ENCODE data around the gene ACSM6.
"Not testable (repeated sequence)": the region's sequence is repeated elsewhere in the genome, so short reads cannot be mapped to it uniquely, and the experiment has no call there.

The ACSM6 gene

GRCh38 chr10:95217476-95217875 is 23.4 kb downstream of the ACSM6 start:
- DNase-seq: no peak

DNA sequence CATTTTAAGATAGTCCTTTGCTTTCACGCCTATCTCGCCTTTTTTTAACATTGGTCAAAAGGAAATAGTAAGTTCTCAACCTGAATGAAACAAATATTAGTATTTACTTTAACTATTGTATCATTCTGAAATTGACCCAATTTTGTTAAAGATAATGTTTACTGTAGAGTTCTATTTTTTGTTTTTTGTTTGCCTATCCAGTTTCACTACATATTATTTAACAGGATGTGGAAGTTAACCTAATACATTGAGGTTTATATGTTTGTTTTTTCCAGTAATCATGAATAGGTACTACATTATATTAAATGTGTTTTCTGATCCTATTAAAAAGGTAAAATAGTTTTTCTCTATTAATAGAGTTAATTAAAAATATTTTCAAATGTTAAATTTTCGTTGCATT is 26.5 kb downstream of the ACSM6 start:
- DNase-seq: no peak

- DNase-seq: no peak
Observed at GRCh38 chr10:95221124-95221523, 27.1 kb downstream of the ACSM6 start.

DNA sequence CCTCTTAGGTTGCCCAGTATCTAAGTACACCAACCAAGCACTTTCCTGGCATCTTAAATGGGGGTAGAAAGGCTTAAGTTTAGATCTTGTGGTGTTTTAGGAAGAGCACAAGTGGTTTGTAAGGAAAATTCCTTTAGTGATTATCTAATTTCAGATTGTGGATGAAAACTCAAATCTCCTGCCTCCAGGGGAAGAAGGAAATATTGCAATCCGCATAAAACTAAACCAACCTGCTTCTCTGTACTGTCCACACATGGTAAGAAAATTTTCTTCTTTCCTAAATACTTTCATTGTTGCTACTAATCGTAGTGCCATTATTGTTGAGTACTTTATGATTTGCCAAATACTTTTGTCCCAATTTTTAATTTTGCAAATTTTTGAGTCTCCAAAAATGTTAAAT is 31.1 kb downstream of the ACSM6 start:
- no peak for DNase-seq

DNA sequence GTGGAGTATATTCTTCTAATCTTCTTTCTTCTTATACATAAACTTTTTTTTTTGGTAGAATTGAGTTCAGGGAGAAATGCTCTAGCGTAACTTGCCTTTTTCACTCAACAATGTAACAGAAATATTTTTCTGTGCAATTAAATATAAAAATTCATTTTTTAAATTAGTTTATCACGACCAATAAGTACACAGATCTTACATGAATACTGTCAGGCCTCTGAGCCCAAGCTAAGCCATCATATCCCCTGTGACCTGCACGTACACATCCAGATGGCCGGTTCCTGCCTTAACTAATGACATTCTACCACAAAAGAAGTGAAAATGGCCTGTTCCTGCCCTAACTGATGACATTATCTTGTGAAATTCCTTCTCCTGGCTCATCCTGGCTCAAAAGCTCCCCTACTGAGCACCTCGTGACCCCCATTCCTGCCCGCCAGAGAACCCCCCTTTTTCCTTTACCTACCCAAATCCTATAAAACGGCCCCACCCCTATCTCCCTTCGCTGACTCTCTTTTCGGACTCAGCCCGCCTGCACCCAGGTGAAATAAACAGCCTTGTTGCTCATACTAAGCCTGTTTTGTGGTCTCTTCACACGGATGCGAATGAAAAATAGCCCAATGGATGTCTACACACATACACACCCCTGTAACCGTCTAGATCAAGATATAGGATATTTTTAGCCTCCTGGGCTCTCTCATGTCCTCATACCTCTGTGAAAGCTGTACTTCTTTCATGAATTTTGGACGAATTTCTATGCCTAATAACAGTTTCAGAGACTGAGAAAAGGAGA is 35.1 kb downstream of the ACSM6 start:
- DNase-seq: not testable (repeated sequence)

DNA sequence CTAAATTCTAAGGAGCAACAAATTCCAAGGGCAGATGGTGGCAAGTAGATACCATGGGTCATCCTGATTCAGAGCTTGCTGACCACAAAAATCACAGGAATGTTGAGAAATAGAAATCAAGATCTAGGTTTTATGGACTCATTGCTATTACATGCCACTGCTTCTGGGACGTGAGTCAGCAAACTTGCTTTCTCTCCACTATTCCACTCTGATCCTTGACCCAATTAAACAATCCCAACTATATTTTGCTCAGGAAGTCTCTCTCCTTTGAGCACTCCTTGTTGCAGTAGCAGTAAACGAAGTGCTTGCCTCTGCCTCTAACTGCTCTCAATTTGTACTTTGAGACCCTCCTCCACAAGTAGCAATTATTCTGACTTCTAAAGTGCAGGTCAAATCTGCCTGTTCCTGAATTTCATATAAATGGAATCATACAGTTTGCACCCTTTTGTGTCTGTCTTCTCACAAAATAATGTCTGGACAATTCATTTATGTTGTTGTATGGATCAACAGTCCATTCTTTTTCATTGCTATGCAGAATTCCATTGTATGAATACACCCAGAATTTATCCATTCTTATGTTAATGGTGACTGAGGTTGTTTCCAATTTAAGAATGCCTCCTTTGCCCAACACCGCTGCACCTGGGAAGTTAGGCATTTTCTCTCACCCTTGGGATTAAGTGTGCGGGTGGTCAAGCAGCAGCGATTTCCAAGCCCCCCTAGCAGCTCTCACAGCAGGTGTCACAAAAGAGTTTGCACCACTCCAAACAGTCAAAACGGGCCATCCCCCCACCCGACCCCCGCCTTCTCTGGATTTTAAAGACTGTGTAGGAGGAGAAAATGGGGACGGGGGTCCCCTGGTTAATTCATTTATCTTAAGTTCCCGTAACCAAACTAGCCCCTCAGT is 35.9 kb downstream of the ACSM6 start:
- no peak for DNase-seq

- DNase-seq: not testable (repeated sequence)
Observed at GRCh38 chr10:95230677-95231586, 36.9 kb downstream of the ACSM6 start.

GRCh38 chr10:95233377-95234034 is 39.5 kb downstream of the ACSM6 start:
- no peak for DNase-seq

DNA sequence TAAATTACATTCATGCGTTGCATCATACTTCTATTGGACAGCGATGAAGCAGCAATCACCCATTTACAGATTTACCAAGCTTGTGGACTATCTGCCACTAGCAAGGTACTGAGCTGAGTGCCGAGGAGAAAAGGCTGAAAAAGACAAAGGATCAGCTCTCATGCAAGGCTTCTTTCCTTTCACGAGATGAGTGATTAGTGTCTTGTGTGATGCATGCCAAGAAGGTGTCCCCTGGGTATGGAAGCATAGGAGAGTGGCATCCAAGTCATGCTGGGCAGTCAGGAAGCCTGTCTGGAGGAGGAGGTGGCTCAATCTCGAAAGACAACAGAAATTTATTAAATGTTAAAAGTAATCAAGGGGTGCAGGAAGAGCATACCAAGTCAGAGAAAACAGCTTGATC is 40.9 kb downstream of the ACSM6 start:
- no peak for DNase-seq

- no peak for DNase-seq
Observed at GRCh38 chr10:95235676-95236067, 41.6 kb downstream of the ACSM6 start.

- DNase-seq: no peak
Observed at GRCh38 chr10:95236068-95236903, 42.2 kb downstream of the ACSM6 start.

DNA sequence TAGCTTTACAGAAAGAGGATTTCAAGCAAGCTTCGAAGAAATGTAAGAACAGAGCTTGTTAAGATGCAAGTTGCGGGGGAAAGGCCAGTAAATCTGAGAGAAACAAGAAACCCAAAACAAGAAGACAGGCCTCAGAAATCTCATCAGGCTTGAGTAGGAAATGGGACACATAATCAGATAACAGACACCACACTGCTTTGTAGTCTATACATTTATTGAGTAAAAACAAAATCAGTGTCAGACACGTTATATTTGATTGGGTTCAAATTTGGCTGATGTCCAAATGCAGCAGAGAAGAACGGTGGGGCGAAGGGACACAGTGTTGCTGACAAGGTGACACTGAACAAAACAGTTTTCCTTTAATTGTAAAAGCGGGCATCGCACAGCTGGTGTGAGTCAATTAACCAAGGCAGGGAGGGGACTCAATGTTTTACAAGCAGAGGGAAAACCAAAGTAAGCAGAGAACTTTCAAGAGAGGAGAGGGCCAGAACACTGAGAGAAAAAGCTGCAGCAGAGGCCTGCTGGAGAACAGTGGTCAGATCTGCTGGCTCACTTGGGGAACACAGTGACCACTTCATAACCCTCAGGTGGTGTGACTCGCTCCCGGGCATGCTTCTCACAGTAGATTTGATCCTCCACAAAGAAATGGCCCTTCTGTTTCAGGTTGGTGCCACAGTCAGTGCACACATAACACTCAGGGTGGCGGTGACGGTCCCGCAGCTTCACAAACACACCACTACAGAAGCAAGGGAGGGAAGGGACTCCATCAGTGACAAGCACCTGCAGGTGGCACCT is 43.5 kb downstream of the ACSM6 start:
- DNase-seq: no peak

DNA sequence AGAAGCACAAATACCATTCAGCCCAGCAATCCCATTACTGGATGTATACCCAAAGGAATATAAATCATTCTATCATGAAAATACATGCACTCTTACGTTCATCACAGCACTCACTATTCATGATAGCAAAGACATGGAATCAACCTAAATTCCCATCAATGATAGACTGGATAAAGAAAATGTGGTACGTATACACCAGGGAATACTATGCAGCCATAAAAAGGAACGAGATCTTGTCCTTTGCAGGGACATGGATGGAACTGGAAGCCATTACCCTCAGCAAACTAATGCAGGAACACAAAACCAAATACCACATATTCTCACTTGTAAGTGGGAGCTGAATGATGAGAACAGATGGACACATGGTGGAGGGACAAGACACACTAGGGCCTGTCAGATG is 46.1 kb downstream of the ACSM6 start:
- DNase-seq: not testable (repeated sequence)

DNA sequence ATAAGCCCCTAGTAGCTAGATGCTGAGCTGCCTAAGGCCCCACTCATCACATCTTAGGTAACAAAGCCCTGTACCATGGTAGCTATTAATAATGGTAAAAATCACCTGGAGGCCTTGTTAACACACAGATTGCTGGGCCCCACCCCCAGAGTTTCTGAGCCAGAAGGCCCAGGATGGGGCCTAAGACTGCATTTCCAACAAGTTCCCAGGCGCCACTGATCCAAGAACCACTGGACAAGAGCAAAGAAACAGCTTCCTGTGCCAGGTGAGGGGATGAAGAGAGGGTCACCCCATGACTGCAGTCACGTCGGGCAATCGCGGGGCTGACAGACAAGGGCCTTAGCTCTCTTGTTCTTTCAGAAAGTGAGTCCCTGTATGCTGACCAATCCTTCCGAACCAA is 46.8 kb downstream of the ACSM6 start:
- no peak for DNase-seq

DNA sequence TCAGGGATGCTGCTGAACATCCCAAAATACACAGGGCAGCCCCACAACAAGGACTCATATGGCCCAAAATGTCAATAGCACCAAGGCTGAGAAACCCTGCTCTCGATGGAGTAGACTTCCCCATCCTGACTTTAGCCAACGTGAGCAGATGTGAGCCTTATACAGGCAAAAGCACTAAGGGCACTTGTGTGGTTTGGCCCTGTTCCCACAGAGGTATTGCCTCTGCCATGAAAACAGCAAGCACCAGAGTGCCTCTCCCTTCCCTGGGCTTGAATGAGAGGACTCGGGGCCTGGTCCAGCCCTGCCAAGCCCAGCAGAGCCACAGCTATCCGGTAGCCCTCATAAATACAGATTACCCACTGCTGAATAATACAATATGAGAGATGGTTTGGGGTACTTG is 47.5 kb downstream of the ACSM6 start:
- DNase-seq: no peak

DNA sequence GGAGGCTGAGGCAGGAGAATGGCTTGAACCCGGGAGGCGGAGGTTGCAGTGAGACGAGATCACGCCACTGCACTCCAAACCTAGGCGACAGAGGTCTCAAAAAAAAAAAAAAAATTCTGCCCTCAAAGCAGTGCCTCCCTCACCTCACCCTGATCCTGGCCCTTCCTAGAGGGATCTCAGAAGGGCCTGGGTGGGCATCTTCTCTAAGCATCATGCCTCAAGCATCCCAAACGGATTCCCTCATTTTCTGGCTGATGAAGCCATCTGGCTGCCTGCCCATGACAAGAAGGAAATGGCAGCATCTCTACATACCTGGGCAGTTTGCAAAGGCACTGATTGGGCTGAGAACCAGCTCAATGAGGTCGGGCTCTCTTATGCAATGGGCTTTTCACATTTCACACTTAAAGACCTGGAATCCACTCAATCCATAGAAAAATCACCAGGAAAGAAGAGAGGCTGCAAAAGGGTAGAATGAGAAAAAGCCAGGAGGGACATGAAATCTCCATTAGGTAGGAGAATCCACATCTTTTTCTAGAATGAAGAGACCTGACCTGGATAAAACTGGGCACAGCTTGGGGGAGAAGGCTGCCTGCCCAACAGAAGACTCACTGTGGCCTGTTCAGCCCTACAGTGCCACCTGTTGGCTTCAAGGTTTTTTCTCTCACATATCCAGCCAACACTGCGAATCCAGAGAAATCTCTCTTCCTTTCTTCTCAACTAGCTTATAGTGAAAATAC is 48.7 kb downstream of the ACSM6 start:
- no peak for DNase-seq

- no peak for DNase-seq
Observed at GRCh38 chr10:95243318-95243617, 49.2 kb downstream of the ACSM6 start.

GRCh38 chr10:95244152-95244551 is 50.1 kb downstream of the ACSM6 start:
- DNase-seq: no peak

DNA sequence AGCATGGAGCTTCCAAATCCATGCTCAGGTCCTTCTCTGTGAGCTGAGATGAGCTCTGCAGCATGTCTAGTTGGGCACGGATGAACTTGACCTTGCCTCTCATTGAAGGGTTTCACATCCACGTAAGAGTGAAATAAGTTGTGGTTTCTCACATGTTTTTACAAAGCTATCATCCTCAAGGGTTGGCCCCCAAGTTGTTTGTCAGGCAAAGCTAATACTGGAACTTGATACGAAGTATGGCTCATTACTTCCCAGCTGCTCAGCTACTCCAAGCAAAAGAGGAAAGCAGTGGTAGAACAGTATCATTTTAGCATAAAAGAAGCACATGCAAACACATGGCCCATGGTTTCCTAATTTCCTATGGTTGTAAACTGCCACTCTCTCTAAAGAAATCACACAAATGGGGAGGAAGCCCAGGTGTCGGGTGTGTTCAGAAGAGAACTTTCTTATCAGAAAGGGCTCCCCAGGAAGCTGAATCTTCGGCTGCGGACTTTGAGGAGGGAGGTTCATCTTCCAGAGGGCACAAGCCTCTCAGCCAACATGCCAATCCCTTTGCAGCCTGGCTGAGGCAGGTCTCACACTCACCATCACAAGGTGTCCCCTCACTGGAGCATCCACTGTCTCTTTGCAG is 51.5 kb downstream of the ACSM6 start:
- no peak for DNase-seq

Data from NK-92 treated with Interleukin-12 subunit alpha and Interleukin-12 subunit beta, amount 100 ng/mL, for 24 hours (cell line).